ENCODE measurements around the gene GPATCH4. TPM values are rescaled to one million over a fixed set of nuclear protein-coding genes. Genes with fewer than 3 reads are reported as not detected.
"Not testable (repeated sequence)": the region's sequence is repeated elsewhere in the genome, so short reads cannot be mapped to it uniquely, and the experiment has no call there.

The GPATCH4 gene
- total RNA-seq, 1 experiment from 2014 or later = 71.7 TPM

- no peak for TF ChIP-seq CTCF (conservative IDR thresholded peaks at IDR 0.05)
- Mint-ChIP-seq H3K27ac (no peak overlapping the region), H3K27me3 (ENCODE audit: low read depth) (0 out of 2 replicates have a peak, but pooled peaks cover 2% of the 10 kb centered on the region)
Observed at GRCh38 chr1:156589546-156589945, 11.7 kb downstream of the GPATCH4 start.

GRCh38 chr1:156587927-156588326 lies 13.4 kb downstream of the GPATCH4 start:
- DNase-seq = not testable (repeated sequence)

More at GRCh38 chr1:156589546-156589945, 11.7 kb downstream of the GPATCH4 start:
- Histone ChIP-seq H3K9ac (ENCODE audit: extremely low read depth, insufficient read length, low read length) (no peak overlapping the region), H3T11ph (ENCODE audit: low read length) (no peak overlapping the region), H3K14ac (ENCODE audit: insufficient read depth, low read length) (no peak overlapping the region), H2BK5ac (ENCODE audit: insufficient read length, low read length) (no peak overlapping the region), H3K56ac (ENCODE audit: insufficient read length, low read depth, low read length) (no peak overlapping the region), H2BK20ac (ENCODE audit: low read depth, low read length, poor library complexity, severe bottlenecking) (no peak overlapping the region), H3K79me1 (ENCODE audit: insufficient read depth, low read depth, low read length, poor library complexity, severe bottlenecking) (no peaks in the 10 kb centered on the region), H3K4me1 (ENCODE audit: insufficient read depth, low read length) (no peaks in the 10 kb centered on the region; the same call in 1 of the 2 replicates), H3K23me2 (ENCODE audit: insufficient read length, low read depth, low read length, poor library complexity, severe bottlenecking) (peaks cover 3% of the 10 kb centered on the region), H2AFZ (ENCODE audit: low read length) (no peak overlapping the region), H4K20me1 (ENCODE audit: control insufficient read depth, insufficient read depth, insufficient read length) (peaks cover 2% of the 10 kb centered on the region), H3K79me2 (ENCODE audit: insufficient read depth, low read length) (no peaks in the 10 kb centered on the region), H3K27me3 (ENCODE audit: insufficient read depth, low read length) (no peaks in the 10 kb centered on the region; the same call in 1 of the 2 replicates), H3K23ac (ENCODE audit: insufficient read length, low read depth, low read length) (no peak overlapping the region), H2BK120ac (ENCODE audit: low read depth, low read length, poor library complexity, severe bottlenecking) (no peak overlapping the region), H4K91ac (ENCODE audit: insufficient read length, low read depth, low read length) (no peak overlapping the region), H2BK15ac (ENCODE audit: low read depth, low read length) (no peak overlapping the region), H2AK5ac (ENCODE audit: insufficient read length, low read length) (no peak overlapping the region), H2BK12ac (ENCODE audit: insufficient read length, low read depth, low read length) (no peak overlapping the region), H4K8ac (replicated peaks; ENCODE audit: insufficient read length, low read depth, low read length) (no peak overlapping the region), H4K5ac (ENCODE audit: insufficient read length, low read depth, low read length) (no peak overlapping the region), H3K18ac (ENCODE audit: insufficient read length, low read depth, low read length) (no peak overlapping the region), H3K9me3 (ENCODE audit: control insufficient read depth, low read depth, low read length) (no peaks in the 10 kb centered on the region), H3K4me2 (ENCODE audit: insufficient read depth, insufficient read length, low read length) (no peak overlapping the region), H3K27ac (ENCODE audit: insufficient read length, low read depth, low read length) (no peak overlapping the region), H3K4ac (ENCODE audit: low read depth, low read length) (no peak overlapping the region)
- no peak overlapping the region for H3K4me3 Mint-ChIP-seq
- H3K4me1 Mint-ChIP-seq = peaks cover 24 to 29% of the 10 kb centered on the region in 2 experiments
- H3K9me3 Mint-ChIP-seq = no peaks in the 10 kb centered on the region
- peaks cover 6 to 23% (median 13%) of the 10 kb centered on the region in 3 experiments; a peak in 6 of 7 replicates for H3K36me3 Mint-ChIP-seq (ENCODE audit: insufficient read depth in 1 of 3, low read depth in 3 of 3)
- WGBS (ENCODE audit: extremely low coverage, insufficient read length, low lambda C conversion rate) = no CpG with 5 or more reads among the region's 5 CpGs
- no peak for DNase-seq

More at GRCh38 chr1:156587927-156588326, 13.4 kb downstream of the GPATCH4 start:
- H2BK20ac ChIP-seq (ENCODE audit: low read depth, low read length, poor library complexity, severe bottlenecking); H2BK15ac ChIP-seq (ENCODE audit: low read depth, low read length); H2BK120ac ChIP-seq (ENCODE audit: low read depth, low read length, poor library complexity, severe bottlenecking); H3K9me3 ChIP-seq (ENCODE audit: control insufficient read depth, low read depth, low read length); H3K4ac ChIP-seq (ENCODE audit: low read depth, low read length); H2AK5ac ChIP-seq (ENCODE audit: insufficient read length, low read length); H2BK5ac ChIP-seq (ENCODE audit: insufficient read length, low read length); H4K91ac ChIP-seq (ENCODE audit: insufficient read length, low read depth, low read length); H3K27me3 Mint-ChIP-seq (ENCODE audit: low read depth); H3K14ac ChIP-seq (ENCODE audit: insufficient read depth, low read length); H2AFZ ChIP-seq (ENCODE audit: low read length); H3T11ph ChIP-seq (ENCODE audit: low read length); H3K18ac ChIP-seq (ENCODE audit: insufficient read length, low read depth, low read length); H3K23ac ChIP-seq (ENCODE audit: insufficient read length, low read depth, low read length); H4K8ac ChIP-seq (replicated peaks; ENCODE audit: insufficient read length, low read depth, low read length); H4K20me1 ChIP-seq (ENCODE audit: control insufficient read depth, insufficient read depth, insufficient read length); H3K27ac Mint-ChIP-seq; H2BK12ac ChIP-seq (ENCODE audit: insufficient read length, low read depth, low read length); H3K79me2 ChIP-seq (ENCODE audit: insufficient read depth, low read length); H3K9ac ChIP-seq (ENCODE audit: extremely low read depth, insufficient read length, low read length); H3K56ac ChIP-seq (ENCODE audit: insufficient read length, low read depth, low read length); H3K9me3 Mint-ChIP-seq; H3K4me2 ChIP-seq (ENCODE audit: insufficient read depth, insufficient read length, low read length); H3K4me1 ChIP-seq (ENCODE audit: insufficient read depth, low read length); H3K27ac ChIP-seq (ENCODE audit: insufficient read length, low read depth, low read length); H4K5ac ChIP-seq (ENCODE audit: insufficient read length, low read depth, low read length); H3K79me1 ChIP-seq (ENCODE audit: insufficient read depth, low read depth, low read length, poor library complexity, severe bottlenecking); H3K27me3 ChIP-seq (ENCODE audit: insufficient read depth, low read length); H3K36me3 Mint-ChIP-seq (ENCODE audit: insufficient read depth in 1 of 3, low read depth in 3 of 3); H3K23me2 ChIP-seq (ENCODE audit: insufficient read length, low read depth, low read length, poor library complexity, severe bottlenecking); H3K4me3 Mint-ChIP-seq: not testable (repeated sequence)
- peaks cover 34 to 36% of the 10 kb centered on the region in 2 experiments for H3K4me1 Mint-ChIP-seq
- WGBS (ENCODE audit: extremely low coverage, insufficient read length, low lambda C conversion rate) = no CpG with 5 or more reads among the region's 8 CpGs
